IMR-90 (cell line): Measurements from ENCODE around the gene AQP7. TPM values are rescaled to one million over a fixed set of nuclear protein-coding genes. Genes with fewer than 3 reads are reported as not detected.

Source experiments
- ATAC-seq: fragments of 200-7000 bp; cut with Tn5 transposase; 2 replicates; pipeline ENCODE4 v1.9.1; 2020; ENCODE audit warnings: low read depth, mild to moderate bottlenecking, moderate library complexity
- BruUV-seq: library from RNA; stranded (reverse); fragments of 400-500 nt; replicated peaks from 2 replicates; lab custom pipeline; 2021; lab: Mats Ljungman, UMichigan
- CTCF ChIA-PET: fragments of 300-600 bp; formaldehyde crosslinking; extraction: SDS; loops from one replicate; lab custom pipeline; 2021; ENCODE audit warnings: antibody characterized with exemption; lab: Yijun Ruan, JAX
- POLR2A ChIA-PET: fragments of 300-600 bp; sonication (Branson Sonifier 250); formaldehyde crosslinking; loops from one replicate; lab custom pipeline; 2022; ENCODE audit warnings: antibody characterized with exemption; ENCODE audit not compliant: unreplicated experiment; lab: Charles Lee
- DNase-seq: peaks from one replicate; pipeline ENCODE4 v3.0.0; 2013
- H2AFZ ChIP-seq: replicated peaks from 2 replicates; pipeline ENCODE3; 2013; ENCODE audit warnings: low read length, mild to moderate bottlenecking; ENCODE audit not compliant: poor library complexity
- H2AK5ac ChIP-seq: 2 replicates; pipeline ENCODE4 v1.6.1; 2013; ENCODE audit warnings: low read depth, low read length, inconsistent platforms
- H2AK9ac ChIP-seq: replicated peaks from 2 replicates; pipeline ENCODE3; 2013; ENCODE audit warnings: mild to moderate bottlenecking, low read depth, low read length, moderate library complexity; ENCODE audit not compliant: poor library complexity
- H2BK120ac ChIP-seq: 2 replicates; pipeline ENCODE4 v1.6.1; 2013; ENCODE audit warnings: low read depth, low read length, inconsistent platforms
- H2BK15ac ChIP-seq: 3 replicates; pipeline ENCODE4 v1.6.1; 2013; ENCODE audit warnings: low read depth, low read length, inconsistent platforms
- H2BK20ac ChIP-seq: 2 replicates; pipeline ENCODE4 v1.6.1; 2013; ENCODE audit warnings: low read depth, mild to moderate bottlenecking, inconsistent platforms, low read length, moderate library complexity
- H2BK5ac ChIP-seq: 2 replicates; pipeline ENCODE4 v1.6.1; 2013; ENCODE audit warnings: mild to moderate bottlenecking, low read depth, low read length, inconsistent platforms; ENCODE audit not compliant: poor library complexity, severe bottlenecking
- H3K14ac ChIP-seq: replicated peaks from 2 replicates; pipeline ENCODE4 v1.6.1; 2013; ENCODE audit warnings: low read depth, low read length, inconsistent platforms
- H3K18ac ChIP-seq: 2 replicates; pipeline ENCODE4 v1.6.1; 2013; ENCODE audit warnings: low read depth, low read length, control low read depth
- H3K23ac ChIP-seq: 2 replicates; pipeline ENCODE4 v1.6.1; 2013; ENCODE audit warnings: low read depth, low read length, inconsistent platforms
- H3K27ac ChIP-seq: 2 replicates; pipeline ENCODE4 v1.5.1; 2013; ENCODE audit warnings: mild to moderate bottlenecking, control low read depth, low read length; ENCODE audit not compliant: insufficient read depth
- H3K27me3 ChIP-seq: 2 replicates; pipeline ENCODE4 v1.6.1; 2013; ENCODE audit warnings: low read length; ENCODE audit not compliant: control insufficient read depth, insufficient read depth
- H3K36me3 ChIP-seq: 2 replicates; pipeline ENCODE4 v1.6.1; 2013; ENCODE audit warnings: low read length, mixed read lengths; ENCODE audit not compliant: control insufficient read depth, insufficient read depth
- H3K4ac ChIP-seq: 2 replicates; pipeline ENCODE4 v1.6.1; 2013; ENCODE audit warnings: low read depth, low read length, inconsistent platforms
- H3K4me1 ChIP-seq: 2 replicates; pipeline ENCODE4 v1.6.1; 2013; ENCODE audit warnings: low read length, mixed read lengths; ENCODE audit not compliant: control insufficient read depth, insufficient read depth
- H3K4me2 ChIP-seq: 2 replicates; pipeline ENCODE4 v1.6.1; 2013; ENCODE audit warnings: low read depth, mild to moderate bottlenecking, control low read depth, low read length, moderate library complexity
- H3K4me3 ChIP-seq: 2 replicates; pipeline ENCODE4 v1.5.1; 2013; ENCODE audit warnings: low read depth, mild to moderate bottlenecking, control low read depth, low read length, moderate library complexity; ENCODE audit not compliant: insufficient read depth
- H3K56ac ChIP-seq: 2 replicates; pipeline ENCODE4 v1.6.1; 2013; ENCODE audit warnings: low read length, inconsistent platforms; ENCODE audit not compliant: insufficient read depth; ENCODE audit errors: extremely low read depth
- H3K79me1 ChIP-seq, 2 experiments: 2 replicates each; pipeline ENCODE4 v1.6.1; 2013; ENCODE audit warnings: low read length in 2 of 2, inconsistent platforms in 1 of 2, low read depth in 1 of 2
- H3K9ac ChIP-seq: 2 replicates; pipeline ENCODE4 v1.6.1; 2013; ENCODE audit warnings: low read depth, low read length, control low read depth
- H3K9me1 ChIP-seq: 2 replicates; pipeline ENCODE4 v1.6.1; 2013; ENCODE audit warnings: low read length, inconsistent platforms; ENCODE audit not compliant: insufficient read depth
- H3K9me3 ChIP-seq: 2 replicates; pipeline ENCODE4 v1.6.1; 2013; ENCODE audit warnings: low read length; ENCODE audit not compliant: control insufficient read depth, insufficient read depth
- H4K20me1 ChIP-seq: 2 replicates; pipeline ENCODE4 v1.6.1; 2013; ENCODE audit warnings: low read length, inconsistent platforms; ENCODE audit not compliant: insufficient read depth
- H4K5ac ChIP-seq: 2 replicates; pipeline ENCODE4 v1.6.1; 2013; ENCODE audit warnings: mild to moderate bottlenecking, low read depth, low read length, control low read depth
- H4K8ac ChIP-seq, 2 experiments: 2 replicates each; pipeline ENCODE4 v1.6.1; 2013; ENCODE audit warnings: low read depth in 2 of 2, low read length in 2 of 2, control low read depth in 1 of 2, inconsistent platforms in 1 of 2
- H4K91ac ChIP-seq: 2 replicates; pipeline ENCODE4 v1.6.1; 2013; ENCODE audit warnings: low read depth, low read length, inconsistent platforms; ENCODE audit not compliant: insufficient read depth
- BHLHE40 ChIP-seq: fragments of 150-350 bp; IDR thresholded peaks from 2 replicates; pipeline ENCODE4 v1.6.1; 2016; ENCODE audit warnings: mild to moderate bottlenecking, low read depth, low read length
- MAFK ChIP-seq: IDR thresholded peaks from 2 replicates; pipeline ENCODE4 v1.6.1; 2012; ENCODE audit warnings: low read depth, low read length, improper control_type of control experiment
- RCOR1 ChIP-seq: IDR thresholded peaks from 2 replicates; pipeline ENCODE4 v1.6.1; 2012; ENCODE audit warnings: mild to moderate bottlenecking, low read length, improper control_type of control experiment; ENCODE audit not compliant: insufficient replicate concordance
- RFX5 ChIP-seq: IDR thresholded peaks from 2 replicates; pipeline ENCODE4 v1.8.0; 2012; ENCODE audit warnings: low read depth, mild to moderate bottlenecking, low read length, moderate library complexity
- WGBS, 2 experiments: methylation state at CpG; one replicate each; pipeline versions ENCODE4 v1.1.5 to v1.1.7; 2013; ENCODE audit warnings: missing lambda C conversion rate in 2 of 2; ENCODE audit not compliant: insufficient read length in 1 of 2; ENCODE audit errors: extremely low coverage in 2 of 2; 5-methylcytosine and 5-hydroxymethylcytosine counted together
- dilution Hi-C: fragments of 300-500 bp; cut with HindIII; formaldehyde crosslinking; loops from one replicate; pipeline ENCODE4 v1.14.3; 2018; ENCODE audit warnings: low sequenced_read_pairs; ENCODE audit not compliant: unreplicated experiment
- in situ Hi-C: fragments of 300-500 bp; cut with MboI; formaldehyde crosslinking; loops from 3 replicates; pipeline ENCODE4 v1.14.3; 2019; ENCODE audit warnings: low sequenced_read_pairs, inconsistent platforms, mixed read lengths
- intact Hi-C: fragments of 100-400 bp; cut with micrococcal nuclease; formaldehyde crosslinking; loops from 2 replicates; pipeline ENCODE4 v1.10.0; 2022
- polyA plus RNA-seq, 3 experiments: library from polyadenylated mRNA; depleted of rRNA; stranded (reverse); fragments of >200 nt; gene quantifications; 2 replicates each; pipeline ENCODE4 v1.2.3, GENCODE V29; 2012; ENCODE audit warnings: low replicate concordance in 1 of 3
- total RNA-seq: library from RNA; depleted of rRNA; stranded (reverse); fragments of >200 nt; gene quantifications from 2 replicates; pipeline ENCODE4 v1.2.3, GENCODE V29; 2012

The AQP7 gene
- total and polyA plus RNA-seq, 2 of the 4 experiments (the other 2 are of a cell fraction): 0.07 TPM; not detected in 1

DNA sequence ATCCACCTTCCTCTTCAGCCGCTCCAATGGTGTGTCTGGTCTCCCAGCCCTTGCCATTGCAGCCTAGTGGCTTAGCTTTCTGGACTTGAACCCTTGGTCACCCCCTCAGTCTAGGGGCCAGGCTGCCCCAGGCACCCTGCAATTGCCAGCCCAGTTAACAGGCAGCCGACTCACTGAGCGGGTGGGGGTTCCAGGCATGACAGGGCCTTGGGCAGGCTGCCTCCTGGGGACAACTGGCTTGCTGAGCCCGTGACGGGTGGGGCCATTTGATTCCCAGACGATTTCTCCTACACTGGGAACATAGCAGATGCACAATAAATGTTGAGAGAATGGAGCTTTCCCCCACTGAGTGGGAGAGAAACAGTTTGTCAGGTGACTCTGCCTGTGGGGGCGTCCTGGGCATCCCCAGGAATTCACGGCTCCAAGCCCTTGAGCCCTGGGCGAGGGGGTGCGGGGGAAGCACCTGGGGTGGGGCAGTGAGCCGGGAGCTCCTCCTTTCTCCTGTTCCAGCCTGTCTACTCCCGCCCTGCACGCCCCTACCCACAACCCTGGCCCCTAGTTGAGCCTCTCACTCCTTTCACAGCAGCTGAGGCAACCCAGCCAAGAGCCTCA, 12.6 kb upstream of the AQP7 start:
- no peak overlapping the region for H2BK120ac ChIP-seq
- in situ Hi-C loops: loop anchor here (25.0 kb wide), 1 partner anchor 297 kb away; no protein-coding TSS in a partner anchor
- H3K9me1 ChIP-seq: no peaks in the 10 kb centered on the region
- dilution Hi-C loops: no loop called here
- no peak overlapping the region for H3K4ac ChIP-seq
- H3K27ac ChIP-seq: no peak overlapping the region
- H4K5ac ChIP-seq: no peak overlapping the region
- no peak overlapping the region for H2AK5ac ChIP-seq
- H3K79me1 ChIP-seq: no peaks in the 10 kb centered on the region
- ChIA-PET POLR2A (no interaction called here), CTCF (interaction anchor here (0.6 to 3.0 kb wide), 6 partner anchors 10 to 1987 kb away, joined by 3 to 14 read pairs (median 4); partner anchors contain the start of gene AQP3)
- WGBS, 2 experiments: 78% methylated on average over 5 of the region's 13 CpGs; no CpG with 5 or more reads in 1 of the 2 experiments
- intact Hi-C loops: loop anchor here (1.0 kb wide), 2 partner anchors 40 to 128 kb away; no protein-coding TSS in a partner anchor
- no peak overlapping the region for H3K18ac ChIP-seq
- DNase-seq (no peak), ATAC-seq (no peak)
- no peak overlapping the region for H3K23ac ChIP-seq
- TF ChIP-seq MAFK (no peak), RFX5 (no peak), RCOR1 (no peak), BHLHE40 (no peak)
- H3K56ac ChIP-seq: no peak overlapping the region
- no peak overlapping the region for H3K14ac ChIP-seq
- no peak overlapping the region for H3K4me3 ChIP-seq
- no peaks in the 10 kb centered on the region for H3K4me1 ChIP-seq
- H2BK15ac ChIP-seq: no peak overlapping the region
- peak overlapping the region; percentile 88 for H2AK9ac ChIP-seq
- no peak overlapping the region for H3K9ac ChIP-seq
- no peak overlapping the region for H3K4me2 ChIP-seq
- no peak overlapping the region for H2BK5ac ChIP-seq
- H3K9me3 ChIP-seq: no peaks in the 10 kb centered on the region
- no peaks in the 10 kb centered on the region for H4K20me1 ChIP-seq
- H3K36me3 ChIP-seq: no peaks in the 10 kb centered on the region
- H4K91ac ChIP-seq: no peak overlapping the region
- no TSS peak for BruUV-seq
- H3K27me3 ChIP-seq: peaks cover 11% of the 10 kb centered on the region
- H4K8ac ChIP-seq: no peak overlapping the region
- H2BK20ac ChIP-seq: no peak overlapping the region
- H2AFZ ChIP-seq: peak overlapping the region; percentile 81
